Measurements from ENCODE around the gene PIK3C2G. TPM values are rescaled to one million over a fixed set of nuclear protein-coding genes. Genes with fewer than 3 reads are reported as not detected.

Gene PIK3C2G
- total RNA-seq, 1 donor from 2014 or later: not detected

DNA sequence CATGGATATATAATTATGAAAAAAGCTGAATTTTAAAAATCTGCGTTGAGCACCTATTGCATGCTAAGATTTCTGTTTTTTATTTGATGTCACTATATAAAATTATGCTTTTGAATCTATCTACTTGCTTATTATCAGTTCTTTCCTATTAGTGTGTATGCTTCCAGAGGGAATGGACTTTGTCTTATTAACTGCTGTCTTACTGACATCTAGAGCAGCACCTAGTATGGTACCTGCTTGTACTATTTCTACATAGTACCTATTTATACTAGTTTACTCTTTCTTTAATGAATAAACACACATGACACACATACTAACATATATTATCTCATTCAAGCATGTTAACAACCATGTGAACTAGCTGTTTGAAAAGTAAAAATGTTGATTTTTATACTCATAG lies 38.6 kb upstream of the PIK3C2G start:
- DNase-seq (ENCODE audit: low spot score): no peak
- Histone ChIP-seq H3K4me3 (no peak overlapping the region), H3K4me2 (no peak overlapping the region), H3K9ac (no peak overlapping the region), H4K20me1 (ENCODE audit: low read depth) (no peaks in the 10 kb centered on the region), H3K79me2 (ENCODE audit: low read depth) (no peaks in the 10 kb centered on the region), H3K27ac (no peak overlapping the region), H3F3A (ENCODE audit: low read depth) (no peaks in the 10 kb centered on the region), H3K4me1 (no peaks in the 10 kb centered on the region), H3K9me3 (ENCODE audit: low read depth) (no peaks in the 10 kb centered on the region), H3K27me3 (no peaks in the 10 kb centered on the region), H2AFZ (replicated peaks) (no peak overlapping the region), H3K36me3 (no peaks in the 10 kb centered on the region)
- Mint-ChIP-seq H3K4me1 (no peaks in the 10 kb centered on the region), H3K4me3 (no peak overlapping the region), H3K9me3 (no peaks in the 10 kb centered on the region), H3K27me3 (ENCODE audit: insufficient read depth, low read depth) (peaks cover 2% of the 10 kb centered on the region), H3K36me3 (no peaks in the 10 kb centered on the region), H3K27ac (no peak overlapping the region)
- TF ChIP-seq EZH2 (IDR thresholded peaks at IDR 0.05) (no peak), EZH2phosphoT487 (IDR thresholded peaks at IDR 0.05) (no peak)
- TF ChIP-seq, protein P1, sequence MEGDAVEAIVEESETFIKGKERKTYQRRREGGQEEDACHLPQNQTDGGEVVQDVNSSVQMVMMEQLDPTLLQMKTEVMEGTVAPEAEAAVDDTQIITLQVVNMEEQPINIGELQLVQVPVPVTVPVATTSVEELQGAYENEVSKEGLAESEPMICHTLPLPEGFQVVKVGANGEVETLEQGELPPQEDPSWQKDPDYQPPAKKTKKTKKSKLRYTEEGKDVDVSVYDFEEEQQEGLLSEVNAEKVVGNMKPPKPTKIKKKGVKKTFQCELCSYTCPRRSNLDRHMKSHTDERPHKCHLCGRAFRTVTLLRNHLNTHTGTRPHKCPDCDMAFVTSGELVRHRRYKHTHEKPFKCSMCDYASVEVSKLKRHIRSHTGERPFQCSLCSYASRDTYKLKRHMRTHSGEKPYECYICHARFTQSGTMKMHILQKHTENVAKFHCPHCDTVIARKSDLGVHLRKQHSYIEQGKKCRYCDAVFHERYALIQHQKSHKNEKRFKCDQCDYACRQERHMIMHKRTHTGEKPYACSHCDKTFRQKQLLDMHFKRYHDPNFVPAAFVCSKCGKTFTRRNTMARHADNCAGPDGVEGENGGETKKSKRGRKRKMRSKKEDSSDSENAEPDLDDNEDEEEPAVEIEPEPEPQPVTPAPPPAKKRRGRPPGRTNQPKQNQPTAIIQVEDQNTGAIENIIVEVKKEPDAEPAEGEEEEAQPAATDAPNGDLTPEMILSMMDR (IDR thresholded peaks at IDR 0.05): no peak

DNA sequence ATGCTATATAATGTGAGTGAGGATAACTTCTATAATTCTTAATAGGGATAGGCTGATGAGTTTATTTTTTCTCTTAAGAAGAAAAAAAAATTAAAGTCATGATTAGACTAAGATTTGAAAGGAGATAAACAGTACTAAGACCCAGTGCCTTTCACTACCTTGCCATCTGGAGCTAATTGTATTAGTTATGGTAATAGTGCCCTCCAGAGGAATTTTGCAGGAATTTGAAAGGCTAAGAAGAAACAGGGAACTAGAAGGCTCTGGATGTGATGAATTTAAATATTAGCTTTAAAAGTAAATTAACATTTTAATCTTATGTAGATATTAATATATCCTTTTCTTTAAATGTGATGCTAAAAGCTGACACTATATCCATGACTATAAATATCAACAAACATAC lies 36.6 kb upstream of the PIK3C2G start:
- Histone ChIP-seq H3K9ac (no peak overlapping the region), H3K4me1 (no peaks in the 10 kb centered on the region), H3K27ac (no peak overlapping the region), H2AFZ (replicated peaks) (no peak overlapping the region), H4K20me1 (ENCODE audit: low read depth) (no peaks in the 10 kb centered on the region), H3K79me2 (ENCODE audit: low read depth) (no peaks in the 10 kb centered on the region), H3K4me2 (no peak overlapping the region), H3K4me3 (no peak overlapping the region), H3F3A (ENCODE audit: low read depth) (no peaks in the 10 kb centered on the region), H3K9me3 (ENCODE audit: low read depth) (no peaks in the 10 kb centered on the region), H3K36me3 (no peaks in the 10 kb centered on the region), H3K27me3 (no peaks in the 10 kb centered on the region)
- Mint-ChIP-seq H3K27me3 (ENCODE audit: insufficient read depth, low read depth) (peaks cover 2% of the 10 kb centered on the region), H3K4me1 (no peaks in the 10 kb centered on the region), H3K9me3 (no peaks in the 10 kb centered on the region), H3K27ac (no peak overlapping the region), H3K36me3 (no peaks in the 10 kb centered on the region), H3K4me3 (no peak overlapping the region)
- TF ChIP-seq EZH2 (IDR thresholded peaks at IDR 0.05): no peak
- TF ChIP-seq, protein P1 (IDR thresholded peaks at IDR 0.05): peak; percentile 70
- TF ChIP-seq EZH2phosphoT487 (IDR thresholded peaks at IDR 0.05): no peak
- DNase-seq (ENCODE audit: low spot score): peak; percentile 62

DNA sequence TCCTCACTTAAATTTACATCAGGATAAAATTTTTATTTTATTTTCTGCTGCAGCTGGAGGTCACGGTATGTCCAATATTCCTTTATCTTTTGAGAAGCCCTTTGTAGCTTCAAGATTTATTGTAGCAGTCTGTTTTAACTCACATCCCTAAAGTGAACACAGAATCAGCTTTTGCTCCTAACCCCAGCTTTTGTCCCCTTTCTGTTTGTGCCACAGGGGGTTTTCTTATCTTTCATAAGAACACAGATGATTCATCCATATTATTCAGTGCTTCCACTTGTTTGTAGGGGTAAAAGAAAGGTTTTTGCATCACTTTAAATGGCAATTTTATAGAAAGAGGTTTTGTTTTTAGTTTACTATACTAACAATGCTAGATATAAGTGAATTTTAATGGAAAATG lies 21.8 kb upstream of the PIK3C2G start:
- no peaks in the 10 kb centered on the region for H3K27me3 ChIP-seq
- no peak overlapping the region for H3K4me3 ChIP-seq
- Mint-ChIP-seq H3K27ac (no peak overlapping the region), H3K4me1 (no peaks in the 10 kb centered on the region), H3K27me3 (ENCODE audit: insufficient read depth, low read depth) (peaks cover 6% of the 10 kb centered on the region), H3K36me3 (no peaks in the 10 kb centered on the region), H3K4me3 (no peak overlapping the region), H3K9me3 (peaks cover 23% of the 10 kb centered on the region)
- H4K20me1 ChIP-seq (ENCODE audit: low read depth): no peaks in the 10 kb centered on the region
- H3F3A ChIP-seq (ENCODE audit: low read depth): no peaks in the 10 kb centered on the region
- H3K4me1 ChIP-seq: no peaks in the 10 kb centered on the region
- H2AFZ ChIP-seq (replicated peaks): no peak overlapping the region
- H3K36me3 ChIP-seq: no peaks in the 10 kb centered on the region
- no peak overlapping the region for H3K27ac ChIP-seq
- TF ChIP-seq EZH2 (IDR thresholded peaks at IDR 0.05) (no peak), EZH2phosphoT487 (IDR thresholded peaks at IDR 0.05) (no peak)
- TF ChIP-seq, protein P1 (IDR thresholded peaks at IDR 0.05): no peak
- no peaks in the 10 kb centered on the region for H3K79me2 ChIP-seq (ENCODE audit: low read depth)
- DNase-seq (ENCODE audit: low spot score): no peak
- H3K4me2 ChIP-seq: no peak overlapping the region
- no peak overlapping the region for H3K9ac ChIP-seq
- H3K9me3 ChIP-seq (ENCODE audit: low read depth): no peaks in the 10 kb centered on the region
